Kidney (tissue), 11 donors: ENCODE results near the gene SPDYE2. TPM values are rescaled to one million over a fixed set of nuclear protein-coding genes. Genes with fewer than 3 reads are reported as not detected.
"Not testable (repeated sequence)": the region's sequence is repeated elsewhere in the genome, so short reads cannot be mapped to it uniquely, and the experiment has no call there.

Source experiments
- DNase-seq, 5 donors: peaks; one replicate each; pipeline ENCODE4 v3.0.0-alpha.2; 2013 to 2020
- FAIRE-seq: peaks from 2 replicates; lab custom pipeline; 2012; peaks lifted over from hg19 to GRCh38; lab: Jason Lieb, UNC
- H3K27ac ChIP-seq, 2 donors: one replicate each; pipeline ENCODE4 v1.7.0; 2013; ENCODE audit warnings: low read depth in 2 of 2, low read length in 2 of 2, inconsistent platforms in 1 of 2
- H3K27me3 ChIP-seq: one replicate; pipeline ENCODE4 v1.7.1; 2013; ENCODE audit warnings: low read length, inconsistent platforms; ENCODE audit not compliant: control insufficient read depth, insufficient read depth
- H3K36me3 ChIP-seq, 3 donors: one replicate each; pipeline versions ENCODE4 v1.7.0 to v1.7.1; 2013; ENCODE audit warnings: low read length in 3 of 3, control low read depth in 1 of 3, inconsistent platforms in 1 of 3; ENCODE audit not compliant: insufficient read depth in 3 of 3, control insufficient read depth in 2 of 3
- H3K4me1 ChIP-seq, 3 donors: one replicate each; pipeline versions ENCODE4 v1.7.0 to v1.7.1; 2013; ENCODE audit warnings: low read length in 3 of 3, inconsistent platforms in 1 of 3, low read depth in 1 of 3; ENCODE audit not compliant: control insufficient read depth in 2 of 3, insufficient read depth in 2 of 3
- H3K4me3 ChIP-seq, 3 donors: one replicate each; pipeline versions ENCODE4 v1.7.0 to v1.8.1; 2013; ENCODE audit warnings: low read length in 3 of 3, control low read depth in 1 of 3, inconsistent platforms in 1 of 3
- H3K9ac ChIP-seq, 3 donors: one replicate each; pipeline versions ENCODE4 v1.7.0 to v1.7.1; 2013; ENCODE audit warnings: low read length in 3 of 3, control low read depth in 1 of 3, inconsistent platforms in 1 of 3
- H3K9me3 ChIP-seq, 3 donors: one replicate each; pipeline versions ENCODE4 v1.7.0 to v1.7.1; 2013; ENCODE audit warnings: low read length in 3 of 3, control low read depth in 1 of 3, inconsistent platforms in 1 of 3; ENCODE audit not compliant: control insufficient read depth in 2 of 3, insufficient read depth in 1 of 3
- intact Hi-C: fragments of 100-400 bp; cut with DNase I; formaldehyde crosslinking; loops from one replicate; pipeline ENCODE4 v1.11.1; 2022
- polyA plus RNA-seq: library from polyadenylated mRNA; stranded (reverse); fragments of 350-450 nt; fragmentation: Illumina TruSeq; extraction: RNeasy Lipid Tissue Mini Kit (QIAGEN cat#74804); gene quantifications from one replicate; pipeline ENCODE4 v1.2.3, GENCODE V29; 2014; ENCODE audit warnings: low read depth, low replicate concordance; ENCODE audit not compliant: insufficient read depth
- total RNA-seq: library from RNA; stranded (reverse); fragmentation: NEBNext Ultra II Directional; extraction: Animal tissue kit (Norgen Biotek cat#: 25700); gene quantifications from one replicate; pipeline ENCODE4 v1.2.1, GENCODE V29; 2021
- donor health status: control.
- donor health status: control.
- donor health status: DM: yes; HTN: yes; CAD: no.
- donor health status: Normal renal cell carcinoma (clear cell type).

SPDYE2 gene
- total and polyA plus RNA-seq, 2 donors from 2014 or later: 0.50 TPM; not detected in 1

DNA sequence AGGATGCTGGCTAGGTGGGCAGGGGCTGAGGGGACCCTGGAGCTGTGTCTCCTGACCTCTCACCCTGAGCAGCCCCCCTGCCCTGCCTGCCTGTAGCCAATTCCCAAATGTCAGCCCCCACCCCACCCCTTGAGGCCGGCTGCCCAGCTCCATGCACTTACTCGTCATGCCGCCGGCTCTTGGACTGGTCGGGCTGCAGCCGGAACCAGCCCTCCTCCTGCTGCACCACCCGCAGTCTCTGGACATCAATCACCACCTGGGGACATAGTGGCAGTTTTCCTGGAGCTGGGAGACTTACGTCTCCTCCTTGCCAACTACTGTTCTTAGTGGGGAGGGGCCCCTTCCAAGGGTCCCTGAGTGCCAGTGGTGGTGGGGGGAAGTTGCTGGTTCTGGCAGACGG is 48.7 kb downstream of the SPDYE2 start:
- H3K4me1 ChIP-seq, H3K27ac ChIP-seq, DNase-seq, H3K4me3 ChIP-seq, intact Hi-C loops, H3K36me3 ChIP-seq, H3K27me3 ChIP-seq, FAIRE-seq, H3K9me3 ChIP-seq, H3K9ac ChIP-seq: not testable (repeated sequence)

DNA sequence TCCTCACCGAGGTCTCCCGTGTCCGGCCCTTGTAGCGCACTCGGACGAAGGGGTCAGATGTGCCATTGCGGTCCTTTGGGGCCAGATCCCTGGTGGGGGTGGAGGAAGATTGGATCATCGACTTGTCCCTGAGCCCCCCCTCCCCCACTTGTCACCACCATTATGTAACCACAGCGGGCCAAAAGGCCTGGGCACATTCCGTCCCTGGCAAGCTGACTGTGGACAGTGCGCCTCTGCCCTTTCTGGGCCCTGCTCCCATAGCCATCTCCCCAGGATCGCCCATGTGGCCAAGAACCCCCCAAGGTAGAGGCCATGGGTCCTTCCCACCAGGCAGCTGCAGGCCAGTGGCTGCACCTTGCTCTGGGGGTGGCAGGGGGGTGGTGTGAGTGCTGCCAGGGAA is 51.3 kb downstream of the SPDYE2 start:
- H3K4me3 ChIP-seq, H3K27ac ChIP-seq, intact Hi-C loops, FAIRE-seq, H3K36me3 ChIP-seq, H3K4me1 ChIP-seq, H3K9me3 ChIP-seq, H3K27me3 ChIP-seq, H3K9ac ChIP-seq, DNase-seq: not testable (repeated sequence)

DNA sequence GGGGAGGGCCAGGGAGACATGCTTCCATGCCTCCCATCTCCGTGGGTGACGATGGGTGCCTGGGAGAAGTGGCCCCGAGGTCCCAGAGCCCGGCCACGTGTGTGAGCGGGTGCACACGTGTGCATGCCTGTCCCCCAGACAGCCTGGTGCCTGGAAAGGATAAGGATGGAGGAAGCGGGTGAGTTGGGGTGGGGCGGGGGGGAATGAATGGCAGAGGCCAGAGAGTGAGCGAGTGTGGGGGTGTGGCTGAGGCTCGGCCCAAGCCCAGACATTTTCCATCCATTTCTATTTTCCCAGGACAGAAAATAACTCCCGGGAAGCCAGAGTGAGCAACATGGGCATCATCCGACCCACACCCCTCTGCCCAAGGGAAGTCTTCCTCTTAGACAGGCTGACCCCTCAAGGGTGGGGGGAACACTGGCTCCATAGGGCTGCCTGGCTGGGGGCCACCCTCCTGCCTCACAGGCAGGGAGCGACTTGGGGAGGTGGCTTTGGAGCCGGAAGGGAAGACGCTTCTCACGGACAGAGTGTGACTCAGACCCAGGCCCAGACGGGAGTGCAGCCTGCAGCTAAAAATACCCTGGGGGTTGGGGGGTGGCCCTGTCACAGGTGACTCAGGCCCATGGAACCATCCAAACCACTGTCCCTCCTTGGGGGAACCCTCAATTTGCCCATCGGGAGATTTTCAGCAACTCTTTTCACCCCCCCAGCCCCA is 53.6 kb downstream of the SPDYE2 start:
- H3K36me3 ChIP-seq, H3K9me3 ChIP-seq, FAIRE-seq, H3K4me3 ChIP-seq, H3K27me3 ChIP-seq, H3K27ac ChIP-seq, H3K9ac ChIP-seq, intact Hi-C loops, H3K4me1 ChIP-seq, DNase-seq: not testable (repeated sequence)

DNA sequence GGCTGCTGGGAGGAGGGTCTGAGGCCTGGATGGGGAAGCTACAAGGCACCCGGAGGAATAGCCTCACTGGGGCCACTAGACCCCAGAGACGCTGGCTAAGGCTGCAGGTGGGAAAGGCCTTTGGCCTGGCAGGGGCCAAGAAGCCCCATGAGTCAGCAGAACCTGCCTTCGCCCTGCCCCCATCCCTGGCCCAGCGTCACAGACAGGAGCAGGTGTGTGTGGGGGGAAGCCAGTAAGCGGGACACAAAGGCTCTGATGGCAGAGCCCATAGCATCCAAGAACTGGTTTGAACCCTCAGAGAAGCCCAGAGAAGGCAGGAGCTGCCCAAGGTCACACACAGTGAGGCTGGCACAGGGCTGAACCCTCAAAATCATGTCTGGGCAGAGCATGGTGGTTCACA is 55.8 kb downstream of the SPDYE2 start:
- FAIRE-seq, H3K36me3 ChIP-seq, H3K27me3 ChIP-seq, intact Hi-C loops, DNase-seq, H3K9ac ChIP-seq, H3K4me3 ChIP-seq, H3K27ac ChIP-seq, H3K9me3 ChIP-seq, H3K4me1 ChIP-seq: not testable (repeated sequence)

DNA sequence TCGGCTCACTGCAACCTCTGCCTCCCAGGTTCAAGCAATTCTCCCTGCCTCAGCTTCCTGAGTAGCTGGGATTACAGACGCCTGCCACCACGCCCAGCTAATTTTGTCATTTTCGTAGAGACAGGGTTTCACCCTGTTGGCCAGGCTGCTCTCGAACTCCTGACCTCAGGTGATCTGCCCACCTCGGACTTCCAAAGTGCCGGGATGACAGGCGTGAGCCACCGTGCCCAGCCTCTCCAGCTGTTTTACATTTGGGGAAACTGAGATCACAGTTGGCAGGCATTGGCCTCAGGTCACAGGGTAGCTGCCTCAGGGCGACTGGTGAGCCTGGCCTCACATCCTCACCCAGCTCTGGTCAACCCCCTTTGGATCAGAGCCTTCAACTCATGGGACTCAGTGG is 58.7 kb downstream of the SPDYE2 start:
- H3K9me3 ChIP-seq, H3K36me3 ChIP-seq, H3K4me3 ChIP-seq, FAIRE-seq, DNase-seq, H3K27me3 ChIP-seq, H3K9ac ChIP-seq, H3K4me1 ChIP-seq, intact Hi-C loops, H3K27ac ChIP-seq: not testable (repeated sequence)

DNA sequence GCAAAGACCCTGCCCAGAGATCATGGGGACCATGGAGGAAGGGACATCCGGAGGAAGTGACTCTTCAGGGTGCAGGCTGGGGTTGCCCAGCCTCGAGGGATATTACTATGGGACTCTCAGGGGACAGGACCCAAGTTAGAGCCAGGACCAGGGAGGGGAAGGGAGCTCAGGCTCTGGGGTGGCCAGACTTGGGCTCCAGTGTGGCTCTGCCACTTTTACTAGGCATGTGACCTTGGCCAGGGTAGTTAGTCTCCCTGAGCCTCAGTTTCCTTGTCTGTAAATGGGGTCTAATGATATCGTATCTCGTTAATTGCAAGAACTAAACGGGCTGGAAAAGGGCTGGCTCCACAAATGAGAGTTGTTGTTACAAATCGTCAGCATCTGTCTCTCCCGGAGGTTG is 59.4 kb downstream of the SPDYE2 start:
- not testable (repeated sequence) for FAIRE-seq

DNA sequence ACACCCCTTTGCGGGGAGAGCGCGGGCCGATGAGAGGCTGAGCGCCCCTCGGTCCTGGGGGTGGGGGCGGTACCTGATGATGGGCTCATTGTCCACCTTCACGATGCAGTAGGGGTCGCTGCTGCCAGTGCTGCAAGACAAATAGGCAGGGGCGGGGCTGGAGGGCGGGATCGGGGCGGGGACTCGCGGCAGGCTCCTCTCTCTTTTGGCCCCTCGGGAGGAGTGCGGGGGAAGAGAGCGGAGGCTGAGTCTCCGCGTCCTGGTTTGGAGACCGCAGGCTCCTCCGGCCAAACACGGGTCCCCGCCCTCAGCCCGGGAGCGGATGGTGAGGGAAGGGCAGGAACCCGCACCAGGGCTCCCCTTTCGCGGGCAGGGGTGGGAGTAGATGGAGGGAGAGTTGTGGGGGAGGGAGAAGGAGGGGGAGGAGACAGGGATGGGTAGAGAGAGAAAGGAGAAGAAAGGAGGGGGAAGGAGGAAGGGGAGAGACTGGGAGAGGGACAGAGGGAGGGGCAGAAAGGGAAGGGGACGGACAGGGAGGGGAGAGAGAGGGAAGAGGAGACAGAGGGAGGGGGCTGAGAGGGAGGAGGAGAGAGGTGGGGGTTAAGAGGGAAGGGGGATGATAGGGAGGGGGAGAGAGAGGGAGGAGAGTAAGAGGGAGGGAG is 60.1 kb downstream of the SPDYE2 start:
- intact Hi-C loops, H3K36me3 ChIP-seq, H3K9ac ChIP-seq, H3K27ac ChIP-seq, H3K27me3 ChIP-seq, H3K9me3 ChIP-seq, H3K4me1 ChIP-seq, FAIRE-seq, DNase-seq, H3K4me3 ChIP-seq: not testable (repeated sequence)

More for the DNA sequence above, 59.4 kb downstream of the SPDYE2 start:
- H3K27me3 ChIP-seq, H3K27ac ChIP-seq, H3K4me1 ChIP-seq, H3K4me3 ChIP-seq, H3K9ac ChIP-seq, H3K9me3 ChIP-seq, H3K36me3 ChIP-seq, intact Hi-C loops, DNase-seq: not testable (repeated sequence)

DNA sequence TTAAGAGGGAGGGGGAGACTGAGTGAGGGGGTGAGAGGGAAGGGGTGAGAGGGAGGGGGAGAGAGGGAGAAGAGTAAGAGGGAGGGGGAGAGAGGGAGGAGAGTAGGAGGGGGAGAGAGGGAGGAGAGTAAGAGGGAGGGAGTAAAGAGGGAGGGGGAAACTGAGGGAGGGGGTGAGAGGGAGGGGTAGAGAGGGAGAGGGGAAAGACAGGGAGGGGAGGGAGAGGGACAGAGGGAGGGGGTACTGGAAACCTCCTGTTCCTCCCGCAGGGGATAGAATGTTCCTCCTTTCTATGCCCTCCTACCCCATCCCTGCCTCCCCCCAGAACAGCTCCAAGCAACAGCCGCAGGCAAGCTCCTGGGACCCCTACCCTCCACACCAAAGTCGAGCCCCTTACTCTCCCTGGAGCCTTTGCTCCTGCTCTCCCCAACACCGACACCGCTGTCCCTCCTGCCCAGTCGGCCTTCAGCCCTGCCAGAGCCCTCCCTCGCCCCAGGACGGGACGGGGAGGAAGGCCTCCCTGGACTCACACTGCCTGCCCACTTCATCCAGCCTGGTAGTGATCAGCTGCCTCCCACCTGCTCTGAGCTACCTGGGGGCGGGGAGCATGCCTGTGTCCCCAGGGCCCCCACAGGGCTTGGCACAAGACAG is 60.8 kb downstream of the SPDYE2 start:
- H3K9me3 ChIP-seq, FAIRE-seq, H3K27me3 ChIP-seq, intact Hi-C loops, H3K4me1 ChIP-seq, H3K9ac ChIP-seq, H3K4me3 ChIP-seq, H3K36me3 ChIP-seq: not testable (repeated sequence)
- peak overlapping the region in 1 of 2 donors; percentile 28 for H3K27ac ChIP-seq
- peak; percentile 23 to 85 (median 43) for DNase-seq
